ENCODE measurements around the gene SHCBP1.

DNA sequence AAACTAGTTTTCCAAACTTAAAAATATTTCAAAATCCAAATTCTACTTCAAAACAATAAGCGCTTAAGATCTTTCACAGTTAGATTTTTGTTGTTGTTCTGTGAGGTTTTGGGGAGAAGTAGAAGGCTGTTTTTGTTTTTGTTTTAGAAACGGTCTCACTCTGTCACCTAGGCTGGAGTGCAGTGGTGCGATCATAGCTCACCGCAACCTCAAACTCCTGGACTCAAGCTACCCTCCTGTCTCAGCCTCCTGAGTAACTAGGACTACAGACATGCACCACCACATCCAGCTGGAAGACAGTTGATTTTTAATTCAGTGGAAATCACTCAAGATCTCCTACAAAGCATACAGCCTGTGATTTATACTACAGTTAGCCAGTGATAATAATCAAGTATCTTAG, 2.7 kb downstream of the SHCBP1 start:
- TF ChIP-seq, protein P1, sequence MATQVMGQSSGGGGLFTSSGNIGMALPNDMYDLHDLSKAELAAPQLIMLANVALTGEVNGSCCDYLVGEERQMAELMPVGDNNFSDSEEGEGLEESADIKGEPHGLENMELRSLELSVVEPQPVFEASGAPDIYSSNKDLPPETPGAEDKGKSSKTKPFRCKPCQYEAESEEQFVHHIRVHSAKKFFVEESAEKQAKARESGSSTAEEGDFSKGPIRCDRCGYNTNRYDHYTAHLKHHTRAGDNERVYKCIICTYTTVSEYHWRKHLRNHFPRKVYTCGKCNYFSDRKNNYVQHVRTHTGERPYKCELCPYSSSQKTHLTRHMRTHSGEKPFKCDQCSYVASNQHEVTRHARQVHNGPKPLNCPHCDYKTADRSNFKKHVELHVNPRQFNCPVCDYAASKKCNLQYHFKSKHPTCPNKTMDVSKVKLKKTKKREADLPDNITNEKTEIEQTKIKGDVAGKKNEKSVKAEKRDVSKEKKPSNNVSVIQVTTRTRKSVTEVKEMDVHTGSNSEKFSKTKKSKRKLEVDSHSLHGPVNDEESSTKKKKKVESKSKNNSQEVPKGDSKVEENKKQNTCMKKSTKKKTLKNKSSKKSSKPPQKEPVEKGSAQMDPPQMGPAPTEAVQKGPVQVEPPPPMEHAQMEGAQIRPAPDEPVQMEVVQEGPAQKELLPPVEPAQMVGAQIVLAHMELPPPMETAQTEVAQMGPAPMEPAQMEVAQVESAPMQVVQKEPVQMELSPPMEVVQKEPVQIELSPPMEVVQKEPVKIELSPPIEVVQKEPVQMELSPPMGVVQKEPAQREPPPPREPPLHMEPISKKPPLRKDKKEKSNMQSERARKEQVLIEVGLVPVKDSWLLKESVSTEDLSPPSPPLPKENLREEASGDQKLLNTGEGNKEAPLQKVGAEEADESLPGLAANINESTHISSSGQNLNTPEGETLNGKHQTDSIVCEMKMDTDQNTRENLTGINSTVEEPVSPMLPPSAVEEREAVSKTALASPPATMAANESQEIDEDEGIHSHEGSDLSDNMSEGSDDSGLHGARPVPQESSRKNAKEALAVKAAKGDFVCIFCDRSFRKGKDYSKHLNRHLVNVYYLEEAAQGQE (IDR thresholded peaks at IDR 0.05; ENCODE audit: unreplicated experiment) = no peak
- TF ChIP-seq EZH2 (IDR thresholded peaks at IDR 0.05; ENCODE audit: low read depth, unreplicated experiment) (no peak), CTCF (conservative IDR thresholded peaks at IDR 0.05; ENCODE audit: low read depth in 2 of 2) (no peak), POLR2AphosphoS5 (IDR thresholded peaks at IDR 0.05; ENCODE audit: low read depth) (no peak), ZNF114 (CRISPR knock-in tag; IDR thresholded peaks at IDR 0.05) (no peak), JUNB (IDR thresholded peaks at IDR 0.05; ENCODE audit: unreplicated experiment) (no peak), CREB1 (CRISPR knock-in tag; IDR thresholded peaks at IDR 0.05; ENCODE audit: low read depth) (no peak), EZH2phosphoT487 (IDR thresholded peaks at IDR 0.05; ENCODE audit: unreplicated experiment) (no peak), ZNF331 (CRISPR knock-in tag; IDR thresholded peaks at IDR 0.05; ENCODE audit: low read depth) (no peak)
